ENCODE results near the gene PRRX2. TPM values are rescaled to one million over a fixed set of nuclear protein-coding genes. Genes with fewer than 3 reads are reported as not detected.
A peak's percentile ranks its signal among the peaks of the same experiment; 100 is the strongest.

The PRRX2 gene
- total and polyA plus RNA-seq, 2 donors (not counting 1 experiment from before 2014, with no cell fraction given), result not detected

- WGBS (ENCODE audit: insufficient coverage), result 95% methylated on average over 5 of the region's 6 CpGs
- Histone ChIP-seq H3K79me2 (ENCODE audit: control insufficient read depth, insufficient read depth, low read length) (no peaks in the 10 kb centered on the region), H3K27me3 (replicated peaks in 1 of 4; ENCODE audit: control extremely low read depth in 1 of 4, control insufficient read depth in 3 of 4, insufficient read depth in 4 of 4, low read length in 3 of 4) (peaks cover 0 to 8% (median 3%) of the 10 kb centered on the region in 4 experiments), H2AFZ (ENCODE audit: insufficient read depth, low read depth, low read length, poor library complexity, severe bottlenecking) (no peak overlapping the region), H3K36me3 (replicated peaks in 1 of 2; ENCODE audit: control extremely low read depth in 1 of 2, control insufficient read depth in 1 of 2, extremely low read depth in 1 of 2, insufficient read depth in 2 of 2, low read length in 1 of 2) (no peaks in the 10 kb centered on the region), H3K9me3 (ENCODE audit: control extremely low read depth in 1 of 3, control insufficient read depth in 2 of 3, insufficient read depth in 1 of 3, low read length in 2 of 3) (no peaks in the 10 kb centered on the region), H3K4me2 (replicated peaks; ENCODE audit: low read depth, low read length, poor library complexity, severe bottlenecking) (no peak overlapping the region), H3K4me3 (ENCODE audit: control extremely low read depth in 1 of 5, extremely low read depth in 1 of 5, insufficient read depth in 1 of 5, low read depth in 2 of 5, low read length in 4 of 5) (no peak overlapping the region), H4K20me1 (ENCODE audit: control insufficient read depth, insufficient read depth, low read length, poor library complexity, severe bottlenecking) (no peaks in the 10 kb centered on the region), H3K4me1 (ENCODE audit: control insufficient read depth in 2 of 2, insufficient read depth in 2 of 2, low read length in 2 of 2) (peaks cover 13% of the 10 kb centered on the region in 2 donors), H3K27ac (ENCODE audit: low read length in 2 of 2) (no peak overlapping the region), H3K9ac (ENCODE audit: low read length) (no peak overlapping the region)
- CTCF ChIA-PET, result interaction anchor here (1.6 kb wide), 1 partner anchor 18 kb away, joined by 4 read pairs; no protein-coding TSS in a partner anchor
- Mint-ChIP-seq H3K27me3 (peaks cover 28% of the 10 kb centered on the region), H3K4me3 (no peak overlapping the region), H3K4me1 (peaks cover 14% of the 10 kb centered on the region), H3K9me3 (ENCODE audit: insufficient read depth) (no peaks in the 10 kb centered on the region), H3K27ac (no peak overlapping the region)
- ATAC-seq (ENCODE audit: low read depth), result no peak
- intact Hi-C loops (cut with micrococcal nuclease), result no loop called here
- TF ChIP-seq CTCF (IDR thresholded peaks at IDR 0.05), result no peak
- TF ChIP-seq EZH2 (IDR thresholded peaks at IDR 0.05; ENCODE audit: borderline replicate concordance, insufficient read depth, low read depth, low read length, poor library complexity, severe bottlenecking), result no peak
- POLR2A ChIA-PET, result no interaction called here
- DNase-seq, result no peak
These were observed 90.7 kb downstream of the PRRX2 start for GRCh38 chr9:129756191-129756590.

- Mint-ChIP-seq H3K4me3 (no peak overlapping the region), H3K27ac (no peak overlapping the region), H3K27me3 (peaks cover 31% of the 10 kb centered on the region), H3K9me3 (ENCODE audit: insufficient read depth) (no peaks in the 10 kb centered on the region), H3K4me1 (peaks cover 14% of the 10 kb centered on the region)
- H3K36me3 ChIP-seq (replicated peaks in 1 of 2; ENCODE audit: control extremely low read depth in 1 of 2, control insufficient read depth in 1 of 2, extremely low read depth in 1 of 2, insufficient read depth in 2 of 2, low read length in 1 of 2), result no peaks in the 10 kb centered on the region
- TF ChIP-seq EZH2 (IDR thresholded peaks at IDR 0.05; ENCODE audit: borderline replicate concordance, insufficient read depth, low read depth, low read length, poor library complexity, severe bottlenecking) (no peak), CTCF (IDR thresholded peaks at IDR 0.05) (no peak)
- no peak overlapping the region for H3K27ac ChIP-seq (ENCODE audit: low read length in 2 of 2)
- no peaks in the 10 kb centered on the region for H3K79me2 ChIP-seq (ENCODE audit: control insufficient read depth, insufficient read depth, low read length)
- CTCF ChIA-PET, result interaction anchor here (1.6 kb wide), 1 partner anchor 19 kb away, joined by 4 read pairs; no protein-coding TSS in a partner anchor
- H3K4me2 ChIP-seq (replicated peaks; ENCODE audit: low read depth, low read length, poor library complexity, severe bottlenecking), result peak overlapping the region; percentile 59
- no peak overlapping the region for H3K4me3 ChIP-seq (ENCODE audit: control extremely low read depth in 1 of 5, extremely low read depth in 1 of 5, insufficient read depth in 1 of 5, low read depth in 2 of 5, low read length in 4 of 5)
- no peak for DNase-seq
- peak overlapping the region; percentile 54 for H2AFZ ChIP-seq (ENCODE audit: insufficient read depth, low read depth, low read length, poor library complexity, severe bottlenecking)
- no peaks in the 10 kb centered on the region for H3K9me3 ChIP-seq (ENCODE audit: control extremely low read depth in 1 of 3, control insufficient read depth in 2 of 3, insufficient read depth in 1 of 3, low read length in 2 of 3)
- peaks cover 0 to 8% (median 3%) of the 10 kb centered on the region in 4 experiments for H3K27me3 ChIP-seq (replicated peaks in 1 of 4; ENCODE audit: control extremely low read depth in 1 of 4, control insufficient read depth in 3 of 4, insufficient read depth in 4 of 4, low read length in 3 of 4)
- no peak overlapping the region for H3K9ac ChIP-seq (ENCODE audit: low read length)
- WGBS (ENCODE audit: insufficient coverage), result 3% methylated on average over 6 of the region's 9 CpGs
- POLR2A ChIA-PET, result no interaction called here
- H4K20me1 ChIP-seq (ENCODE audit: control insufficient read depth, insufficient read depth, low read length, poor library complexity, severe bottlenecking), result no peaks in the 10 kb centered on the region
- no peak for ATAC-seq (ENCODE audit: low read depth)
- H3K4me1 ChIP-seq (ENCODE audit: control insufficient read depth in 2 of 2, insufficient read depth in 2 of 2, low read length in 2 of 2), result peaks cover 13% of the 10 kb centered on the region in 2 donors
- intact Hi-C loops (cut with micrococcal nuclease), result no loop called here
These were observed 91.6 kb downstream of the PRRX2 start for GRCh38 chr9:129757045-129757444.
